Erythroblast (primary cell): Measurements from ENCODE around the gene SP140L.

Source experiments
- GATA1 ChIP-seq: IDR thresholded peaks from 2 replicates; pipeline ENCODE4 v1.6.1; 2011; ENCODE audit warnings: low read depth, mild to moderate bottlenecking, control low read depth, low read length, moderate library complexity
- POLR2A ChIP-seq: IDR thresholded peaks from 2 replicates; pipeline ENCODE4 v1.6.1; 2011; ENCODE audit warnings: mild to moderate bottlenecking, low read length

GRCh38 chr2:230423851-230424458, 97.0 kb downstream of the SP140L start:
- TF ChIP-seq POLR2A (no peak), GATA1 (no peak)
